Mesendoderm (in vitro differentiated cells): ENCODE measurements around the gene BICDL1.
A peak's percentile ranks its signal among the peaks of the same experiment; 100 is the strongest.

Source experiments
- DNase-seq: peaks from one replicate; pipeline ENCODE4 v3.0.0; 2013
- H2AK5ac ChIP-seq: 2 replicates; pipeline ENCODE4 v1.6.1; 2013; ENCODE audit warnings: low read length, inconsistent platforms
- H2BK120ac ChIP-seq: 2 replicates; pipeline ENCODE4 v1.6.1; 2013; ENCODE audit warnings: low read depth, mild to moderate bottlenecking, low read length, moderate library complexity, mixed read lengths
- H2BK15ac ChIP-seq: replicated peaks from 2 replicates; pipeline ENCODE4 v1.6.1; 2013; ENCODE audit warnings: low read depth, mild to moderate bottlenecking, moderate library complexity
- H2BK5ac ChIP-seq: 2 replicates; pipeline ENCODE4 v1.6.1; 2013; ENCODE audit warnings: low read length, inconsistent platforms
- H3K18ac ChIP-seq: 2 replicates; pipeline ENCODE4 v1.6.1; 2013; ENCODE audit warnings: mild to moderate bottlenecking, low read length, mixed read lengths
- H3K23ac ChIP-seq: one replicate; pipeline ENCODE4 v1.6.1; 2013; ENCODE audit warnings: low read length
- H3K27ac ChIP-seq: 2 replicates; pipeline ENCODE4 v1.5.1; 2013; ENCODE audit warnings: low read depth, mild to moderate bottlenecking, inconsistent platforms, low read length, moderate library complexity
- H3K27me3 ChIP-seq: 2 replicates; pipeline ENCODE4 v1.6.1; 2013; ENCODE audit warnings: low read length, control low read depth, mild to moderate bottlenecking, inconsistent platforms; ENCODE audit not compliant: insufficient read depth, poor library complexity
- H3K36me3 ChIP-seq: 2 replicates; pipeline ENCODE4 v1.6.1; 2013; ENCODE audit warnings: low read length, inconsistent platforms; ENCODE audit not compliant: control insufficient read depth, insufficient read depth
- H3K4ac ChIP-seq: one replicate; pipeline ENCODE4 v1.6.1; 2013; ENCODE audit warnings: low read depth, mild to moderate bottlenecking, low read length, moderate library complexity
- H3K4me1 ChIP-seq: 2 replicates; pipeline ENCODE4 v1.6.1; 2013; ENCODE audit warnings: low read depth, low read length, inconsistent platforms; ENCODE audit not compliant: control insufficient read depth
- H3K4me2 ChIP-seq: 2 replicates; pipeline ENCODE4 v1.6.1; 2013; ENCODE audit warnings: low read length
- H3K4me3 ChIP-seq: 2 replicates; pipeline ENCODE4 v1.5.1; 2013; ENCODE audit warnings: mild to moderate bottlenecking, low read length
- H3K56ac ChIP-seq: one replicate; pipeline ENCODE4 v1.6.1; 2013; ENCODE audit warnings: low read length
- H3K79me1 ChIP-seq: 2 replicates; pipeline ENCODE4 v1.6.1; 2013; ENCODE audit warnings: low read length, inconsistent platforms
- H3K79me2 ChIP-seq: 2 replicates; pipeline ENCODE4 v1.6.1; 2013; ENCODE audit warnings: mild to moderate bottlenecking, low read length; ENCODE audit not compliant: control insufficient read depth, insufficient read depth
- H3K9ac ChIP-seq: 2 replicates; pipeline ENCODE4 v1.6.1; 2013; ENCODE audit warnings: low read length, inconsistent platforms
- H4K5ac ChIP-seq: one replicate; pipeline ENCODE4 v1.6.1; 2013; ENCODE audit warnings: low read length
- H4K8ac ChIP-seq: one replicate; pipeline ENCODE4 v1.6.1; 2013; ENCODE audit warnings: low read depth, mild to moderate bottlenecking, control low read depth, low read length, moderate library complexity
- WGBS: extraction: QIAGEN DNeasy Blood & Tissue Kit; methylation state at CpG from one replicate; pipeline ENCODE4 v1.1.7; 2013; ENCODE audit warnings: low lambda C conversion rate, missing lambda C conversion rate; ENCODE audit not compliant: insufficient coverage; ENCODE audit errors: extremely low coverage; 5-methylcytosine and 5-hydroxymethylcytosine counted together

The BICDL1 gene

DNA sequence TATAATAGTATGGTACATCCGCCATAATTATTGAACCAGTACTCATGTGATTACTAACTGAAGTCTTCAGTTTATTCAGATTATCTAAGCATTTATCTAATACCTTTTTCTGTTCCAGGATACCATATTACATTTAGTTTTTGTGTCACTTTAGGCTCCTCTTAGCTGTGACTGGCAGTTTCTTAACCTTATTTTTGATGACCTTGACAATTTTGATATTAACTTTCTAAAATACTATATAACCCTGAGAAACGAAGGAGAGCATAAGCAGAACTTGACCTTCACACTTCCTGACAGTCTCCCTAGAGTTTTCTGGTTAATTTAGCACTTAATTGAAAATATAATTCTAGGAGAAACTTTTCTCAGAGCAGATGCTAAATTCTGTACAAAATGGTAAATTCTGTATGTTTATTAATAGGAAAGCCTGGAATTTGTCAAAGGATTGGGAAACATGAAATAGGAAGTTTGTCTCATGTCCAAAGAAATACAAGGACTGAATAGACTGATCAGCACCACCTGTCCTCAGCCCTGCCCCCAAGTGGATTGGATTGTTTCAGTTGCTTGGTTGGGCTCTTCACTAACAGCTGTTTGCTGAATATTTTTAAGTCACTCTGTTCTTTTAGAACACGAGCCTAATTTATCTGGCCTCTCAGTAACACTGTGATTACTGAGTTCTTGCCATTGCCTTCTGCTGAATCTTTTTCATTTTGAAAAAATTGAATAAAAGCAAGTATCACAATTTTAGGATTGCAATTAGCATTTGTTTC lies 6.0 kb downstream of the BICDL1 start:
- Histone ChIP-seq H3K4me3 (no peak overlapping the region), H2AK5ac (no peak overlapping the region), H3K4me2 (no peak overlapping the region), H2BK5ac (no peak overlapping the region), H4K5ac (no peak overlapping the region), H3K4ac (no peak overlapping the region), H3K79me2 (no peaks in the 10 kb centered on the region), H3K4me1 (no peaks in the 10 kb centered on the region), H3K27me3 (no peaks in the 10 kb centered on the region), H3K79me1 (no peaks in the 10 kb centered on the region), H3K9ac (no peak overlapping the region), H2BK120ac (no peak overlapping the region), H3K27ac (no peak overlapping the region), H3K23ac (no peak overlapping the region), H4K8ac (no peak overlapping the region), H2BK15ac (no peak overlapping the region), H3K36me3 (no peaks in the 10 kb centered on the region), H3K18ac (no peak overlapping the region), H3K56ac (no peak overlapping the region)
- no CpG with 5 or more reads among the region's 3 CpGs for WGBS
- DNase-seq: no peak

GRCh38 chr12:119996417-119996816 lies 7.4 kb downstream of the BICDL1 start:
- Histone ChIP-seq H3K4me1 (no peaks in the 10 kb centered on the region), H2BK5ac (no peak overlapping the region), H3K4me2 (no peak overlapping the region), H3K23ac (no peak overlapping the region), H2AK5ac (no peak overlapping the region), H2BK120ac (no peak overlapping the region), H3K56ac (no peak overlapping the region), H2BK15ac (no peak overlapping the region), H3K9ac (no peak overlapping the region), H4K5ac (no peak overlapping the region), H4K8ac (no peak overlapping the region), H3K4me3 (no peak overlapping the region), H3K79me2 (no peaks in the 10 kb centered on the region), H3K27ac (no peak overlapping the region), H3K79me1 (no peaks in the 10 kb centered on the region), H3K27me3 (no peaks in the 10 kb centered on the region), H3K18ac (no peak overlapping the region), H3K4ac (no peak overlapping the region), H3K36me3 (no peaks in the 10 kb centered on the region)
- no peak for DNase-seq
- no CpG with 5 or more reads among the region's 1 CpG for WGBS

GRCh38 chr12:119998471-119999245 lies 9.6 kb downstream of the BICDL1 start:
- DNase-seq: no peak
- Histone ChIP-seq H4K5ac (no peak overlapping the region), H2BK120ac (no peak overlapping the region), H3K4me1 (no peaks in the 10 kb centered on the region), H3K56ac (no peak overlapping the region), H3K79me1 (no peaks in the 10 kb centered on the region), H3K4ac (no peak overlapping the region), H3K27me3 (no peaks in the 10 kb centered on the region), H3K27ac (no peak overlapping the region), H3K79me2 (no peaks in the 10 kb centered on the region), H4K8ac (no peak overlapping the region), H3K4me3 (no peak overlapping the region), H3K18ac (no peak overlapping the region), H3K9ac (no peak overlapping the region), H2BK15ac (no peak overlapping the region), H3K23ac (no peak overlapping the region), H3K36me3 (no peaks in the 10 kb centered on the region), H2BK5ac (no peak overlapping the region), H2AK5ac (no peak overlapping the region), H3K4me2 (no peak overlapping the region)
- WGBS: no CpG with 5 or more reads among the region's 13 CpGs

DNA sequence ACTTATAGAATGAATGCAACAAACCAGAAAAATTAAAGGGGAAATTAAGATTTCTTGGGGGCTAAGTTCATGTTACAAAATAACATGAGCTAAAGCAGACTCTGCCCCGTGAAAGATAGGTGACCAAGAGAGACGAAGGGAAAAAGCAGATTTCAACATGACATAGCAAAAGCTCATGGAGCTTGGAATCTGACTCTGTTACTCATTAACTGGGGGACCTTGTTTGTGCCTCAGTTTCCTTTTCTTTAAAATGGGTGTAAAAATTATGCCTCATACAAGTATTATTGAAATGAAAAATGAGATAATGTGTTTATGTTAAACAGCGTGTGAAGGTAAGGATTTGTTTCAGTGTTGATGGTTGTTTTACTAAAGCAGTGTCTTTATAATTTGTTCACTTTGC lies 11.5 kb downstream of the BICDL1 start:
- Histone ChIP-seq H3K4ac (no peak overlapping the region), H3K56ac (no peak overlapping the region), H3K9ac (no peak overlapping the region), H2BK5ac (no peak overlapping the region), H3K36me3 (no peaks in the 10 kb centered on the region), H2BK15ac (no peak overlapping the region), H3K79me2 (no peaks in the 10 kb centered on the region), H3K23ac (no peak overlapping the region), H3K4me3 (no peak overlapping the region), H3K79me1 (no peaks in the 10 kb centered on the region), H2BK120ac (no peak overlapping the region), H3K27me3 (no peaks in the 10 kb centered on the region), H3K27ac (no peak overlapping the region), H4K8ac (no peak overlapping the region), H2AK5ac (no peak overlapping the region), H4K5ac (no peak overlapping the region), H3K18ac (no peak overlapping the region), H3K4me2 (no peak overlapping the region), H3K4me1 (no peaks in the 10 kb centered on the region)
- 100% methylated on average over 1 of the region's 3 CpGs for WGBS
- DNase-seq: no peak

DNA sequence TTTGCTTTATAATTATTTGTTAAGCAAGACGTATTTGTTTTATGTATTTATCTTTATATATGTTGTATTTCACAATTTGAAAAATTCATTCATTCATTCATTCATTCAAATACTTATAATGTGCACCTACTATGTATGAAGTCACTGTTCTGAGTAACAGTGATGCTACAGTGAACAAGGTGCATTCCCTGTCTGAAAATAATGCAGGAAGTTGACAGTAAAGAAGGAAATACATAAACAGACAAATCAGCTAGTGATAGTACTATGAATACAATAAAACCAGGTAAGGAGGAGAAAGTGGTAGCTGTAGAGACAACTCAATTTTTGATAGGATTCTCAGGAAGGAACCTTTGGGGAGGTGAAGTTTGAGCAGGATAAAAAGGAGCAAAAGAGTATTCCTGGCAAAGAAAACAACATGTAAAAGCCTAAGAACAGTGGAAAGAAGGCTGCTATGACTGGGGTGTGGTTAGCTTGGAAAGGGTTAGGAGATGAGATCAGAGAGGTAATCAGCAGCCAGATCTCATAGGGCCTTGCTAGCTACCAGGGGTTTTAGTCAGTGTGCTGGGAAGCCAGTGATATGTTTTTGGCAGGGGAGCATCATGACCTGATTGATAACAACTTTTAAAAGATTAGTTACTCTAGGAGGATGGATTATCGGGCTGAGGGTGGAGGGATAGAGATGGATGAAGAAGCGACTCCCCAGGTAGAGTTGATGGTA lies 17.4 kb downstream of the BICDL1 start:
- H3K36me3 ChIP-seq: no peaks in the 10 kb centered on the region
- no peak overlapping the region for H3K27ac ChIP-seq
- no peak overlapping the region for H3K4ac ChIP-seq
- no peak overlapping the region for H3K4me2 ChIP-seq
- peak; percentile 80 for DNase-seq
- no peak overlapping the region for H2AK5ac ChIP-seq
- H3K18ac ChIP-seq: no peak overlapping the region
- no peak overlapping the region for H3K4me3 ChIP-seq
- no peaks in the 10 kb centered on the region for H3K79me2 ChIP-seq
- no peak overlapping the region for H4K5ac ChIP-seq
- no peak overlapping the region for H2BK15ac ChIP-seq
- H2BK5ac ChIP-seq: no peak overlapping the region
- no peak overlapping the region for H2BK120ac ChIP-seq
- no peak overlapping the region for H3K56ac ChIP-seq
- H4K8ac ChIP-seq: no peak overlapping the region
- H3K23ac ChIP-seq: no peak overlapping the region
- no peak overlapping the region for H3K9ac ChIP-seq
- no peaks in the 10 kb centered on the region for H3K79me1 ChIP-seq
- H3K4me1 ChIP-seq: peaks cover 4% of the 10 kb centered on the region
- no peaks in the 10 kb centered on the region for H3K27me3 ChIP-seq
- no CpG with 5 or more reads among the region's 3 CpGs for WGBS
